ENCODE data around the gene SCART1. TPM values are rescaled to one million over a fixed set of nuclear protein-coding genes. Genes with fewer than 3 reads are reported as not detected.
"Not testable (repeated sequence)": the region's sequence is repeated elsewhere in the genome, so short reads cannot be mapped to it uniquely, and the experiment has no call there.

SCART1 gene
- polyA plus RNA-seq, 6 donors from 2014 or later = 0.08 TPM; not detected in 5

- H3K4me1 Mint-ChIP-seq = not testable (repeated sequence)
- H3K36me3 Mint-ChIP-seq = peaks cover 14 to 18% of the 10 kb centered on the region in 2 donors
Observed at GRCh38 chr10:133500897-133501296, 47.2 kb downstream of the SCART1 start.

GRCh38 chr10:133509700-133510099 is 56.0 kb downstream of the SCART1 start:
- ATAC-seq (ENCODE audit: low read depth in 2 of 2) (no peak), DNase-seq (no peak)
- no peak overlapping the region for H3K27ac Mint-ChIP-seq

More at GRCh38 chr10:133500897-133501296, 47.2 kb downstream of the SCART1 start:
- H3K27ac Mint-ChIP-seq; ATAC-seq (ENCODE audit: low read depth in 2 of 2); H3K27me3 Mint-ChIP-seq; DNase-seq; H3K4me3 Mint-ChIP-seq: not testable (repeated sequence)
- H3K9me3 Mint-ChIP-seq = peaks cover 4 to 20% (median 8%) of the 10 kb centered on the region in 7 donors

GRCh38 chr10:133511408-133511807 is 57.7 kb downstream of the SCART1 start:
- DNase-seq (no peak), ATAC-seq (ENCODE audit: low read depth in 2 of 2) (no peak)
- no peak overlapping the region for H3K27ac Mint-ChIP-seq
- peaks cover 32 to 61% (median 54%) of the 10 kb centered on the region in 3 donors for H3K27me3 Mint-ChIP-seq
- peaks cover 7 to 23% of the 10 kb centered on the region in 2 donors for H3K36me3 Mint-ChIP-seq
- H3K4me3 Mint-ChIP-seq = no peak overlapping the region
- H3K9me3 Mint-ChIP-seq = peaks cover 9 to 30% (median 17%) of the 10 kb centered on the region in 7 donors
- H3K4me1 Mint-ChIP-seq = no peaks in the 10 kb centered on the region

More at GRCh38 chr10:133509700-133510099, 56.0 kb downstream of the SCART1 start:
- peaks cover 32 to 55% (median 52%) of the 10 kb centered on the region in 3 donors for H3K27me3 Mint-ChIP-seq
- peaks cover 9 to 30% (median 17%) of the 10 kb centered on the region in 7 donors for H3K9me3 Mint-ChIP-seq
- no peak overlapping the region for H3K4me3 Mint-ChIP-seq
- peaks cover 7 to 23% of the 10 kb centered on the region in 2 donors for H3K36me3 Mint-ChIP-seq
- no peaks in the 10 kb centered on the region for H3K4me1 Mint-ChIP-seq

- ATAC-seq (ENCODE audit: low read depth in 2 of 2) (no peak), DNase-seq (no peak)
- Mint-ChIP-seq H3K27ac (no peak overlapping the region), H3K4me1 (no peaks in the 10 kb centered on the region), H3K36me3 (peaks cover 8 to 23% of the 10 kb centered on the region in 2 donors), H3K27me3 (peaks cover 32 to 66% (median 60%) of the 10 kb centered on the region in 3 donors), H3K9me3 (peaks cover 9 to 30% (median 17%) of the 10 kb centered on the region in 7 donors), H3K4me3 (no peak overlapping the region)
Observed at GRCh38 chr10:133511907-133512528, 58.3 kb downstream of the SCART1 start.

GRCh38 chr10:133515471-133515870 is 61.7 kb downstream of the SCART1 start:
- peaks cover 0 to 13% (median 6%) of the 10 kb centered on the region in 7 donors for H3K9me3 Mint-ChIP-seq
- ATAC-seq (ENCODE audit: low read depth in 2 of 2) = no peak
- no peak for DNase-seq
- peaks cover 0 to 8% (median 0%) of the 10 kb centered on the region in 3 donors for H3K4me1 Mint-ChIP-seq
- H3K36me3 Mint-ChIP-seq = peaks cover 8 to 10% of the 10 kb centered on the region in 2 donors
- H3K27me3 Mint-ChIP-seq = peaks cover 28 to 47% (median 34%) of the 10 kb centered on the region in 3 donors
- H3K4me3 Mint-ChIP-seq = no peak overlapping the region
- no peak overlapping the region for H3K27ac Mint-ChIP-seq

- Mint-ChIP-seq H3K4me3 (no peak overlapping the region), H3K9me3 (peaks cover 0 to 10% (median 3%) of the 10 kb centered on the region in 7 donors), H3K27me3 (peaks cover 28 to 46% (median 32%) of the 10 kb centered on the region in 3 donors), H3K4me1 (peaks cover 0 to 12% (median 0%) of the 10 kb centered on the region in 3 donors), H3K27ac (no peak overlapping the region), H3K36me3 (peaks cover 2 to 10% of the 10 kb centered on the region in 2 donors)
- ATAC-seq (ENCODE audit: low read depth in 2 of 2) (no peak), DNase-seq (no peak)
Observed at GRCh38 chr10:133516057-133516456, 62.3 kb downstream of the SCART1 start.

- H3K4me1 Mint-ChIP-seq = peaks cover 0 to 12% (median 0%) of the 10 kb centered on the region in 3 donors
- peaks cover 5 to 23% (median 13%) of the 10 kb centered on the region in 7 donors for H3K9me3 Mint-ChIP-seq
- H3K4me3 Mint-ChIP-seq; H3K36me3 Mint-ChIP-seq; H3K27ac Mint-ChIP-seq; DNase-seq; ATAC-seq (ENCODE audit: low read depth in 2 of 2): not testable (repeated sequence)
- peaks cover 18 to 47% (median 22%) of the 10 kb centered on the region in 3 donors for H3K27me3 Mint-ChIP-seq
Observed at GRCh38 chr10:133518517-133518916, 64.8 kb downstream of the SCART1 start.

Other genes with a start within 250 kb of the SCART1 start
- gene UTF1, start 223.7 kb upstream of the SCART1 start, polyA plus RNA-seq (ENCODE audit: low read depth in 6 of 6) = under 1 TPM in 5 of 6 donors, not detected in 1; 0.23 to 0.61 (median 0.27) TPM
- under 1 TPM in 5 of 6 donors, not detected in 1; 0.12 to 0.23 (median 0.16) TPM for gene VENTX, start 216.1 kb upstream of the SCART1 start, polyA plus RNA-seq (ENCODE audit: low read depth in 6 of 6)
- gene ADAM8, start 177.1 kb upstream of the SCART1 start, polyA plus RNA-seq (ENCODE audit: low read depth in 6 of 6) = 10 to 100 TPM; 30.0 to 56.1 (median 34.6) TPM
- gene TUBGCP2, start 145.1 kb upstream of the SCART1 start, polyA plus RNA-seq (ENCODE audit: low read depth in 6 of 6) = 10 to 100 TPM; 19.6 to 36.2 (median 25.9) TPM
- gene ZNF511, start 145.0 kb upstream of the SCART1 start, polyA plus RNA-seq (ENCODE audit: low read depth in 6 of 6) = 10 to 100 TPM; 60.6 to 86.0 (median 75.6) TPM
- not detected for gene CALY, start 117.0 kb upstream of the SCART1 start, polyA plus RNA-seq (ENCODE audit: low read depth in 6 of 6)
- not detected for gene PRAP1, start 106.6 kb upstream of the SCART1 start, polyA plus RNA-seq (ENCODE audit: low read depth in 6 of 6)
- 10 to 100 TPM; 31.3 to 46.5 (median 42.0) TPM for gene FUOM, start 95.9 kb upstream of the SCART1 start, polyA plus RNA-seq (ENCODE audit: low read depth in 6 of 6)
- gene ECHS1, start 80.6 kb upstream of the SCART1 start, polyA plus RNA-seq (ENCODE audit: low read depth in 6 of 6) = 100 to 1,000 TPM in 4 of 6 donors, 10 to 100 TPM in 2; 89.3 to 121 (median 110) TPM
- gene PAOX, start 74.7 kb upstream of the SCART1 start, polyA plus RNA-seq (ENCODE audit: low read depth in 6 of 6) = 10 to 100 TPM; 45.3 to 63.2 (median 53.5) TPM
- 10 to 100 TPM; 41.1 to 82.6 (median 47.3) TPM for gene MTG1, start 59.8 kb upstream of the SCART1 start, polyA plus RNA-seq (ENCODE audit: low read depth in 6 of 6)
- under 1 TPM in 5 of 6 donors, not detected in 1; 0.28 to 0.68 (median 0.39) TPM for gene SPRN, start 29.3 kb upstream of the SCART1 start, polyA plus RNA-seq (ENCODE audit: low read depth in 6 of 6)
- gene CYP2E1, start 73.4 kb downstream of the SCART1 start, polyA plus RNA-seq (ENCODE audit: low read depth in 6 of 6) = under 1 TPM in 1 of 6 donors, not detected in 5; 0.04 TPM
- 1 to 10 TPM in 1 of 6 donors, under 1 TPM in 1, not detected in 4; 0.45 to 2.2 TPM for gene SYCE1, start 111.6 kb downstream of the SCART1 start, polyA plus RNA-seq (ENCODE audit: low read depth in 6 of 6)
- gene FRG2B, start 172.8 kb downstream of the SCART1 start, polyA plus RNA-seq (ENCODE audit: low read depth in 6 of 6) = not detected

Measured in naive B cell (primary cell).